ENCODE data around the gene ADPRHL1.

ADPRHL1 gene

GRCh38 chr13:113452942-113453901 is at the start of gene ADPRHL1:
Gene ADPRHL1 (minus strand): TSS chr13:113453488. CDS start chr13:113453437, 51 bp downstream.
- no peak for DNase-seq (ENCODE audit: low read depth)
- no peak within 1 kb of the TSS for H3K4me3 ChIP-seq (ENCODE audit: low read depth, low read length)
- in situ Hi-C loops (cut with HindIII; ENCODE audit: low sequenced_read_pairs) = no loop called here
- TF ChIP-seq, protein P1, sequence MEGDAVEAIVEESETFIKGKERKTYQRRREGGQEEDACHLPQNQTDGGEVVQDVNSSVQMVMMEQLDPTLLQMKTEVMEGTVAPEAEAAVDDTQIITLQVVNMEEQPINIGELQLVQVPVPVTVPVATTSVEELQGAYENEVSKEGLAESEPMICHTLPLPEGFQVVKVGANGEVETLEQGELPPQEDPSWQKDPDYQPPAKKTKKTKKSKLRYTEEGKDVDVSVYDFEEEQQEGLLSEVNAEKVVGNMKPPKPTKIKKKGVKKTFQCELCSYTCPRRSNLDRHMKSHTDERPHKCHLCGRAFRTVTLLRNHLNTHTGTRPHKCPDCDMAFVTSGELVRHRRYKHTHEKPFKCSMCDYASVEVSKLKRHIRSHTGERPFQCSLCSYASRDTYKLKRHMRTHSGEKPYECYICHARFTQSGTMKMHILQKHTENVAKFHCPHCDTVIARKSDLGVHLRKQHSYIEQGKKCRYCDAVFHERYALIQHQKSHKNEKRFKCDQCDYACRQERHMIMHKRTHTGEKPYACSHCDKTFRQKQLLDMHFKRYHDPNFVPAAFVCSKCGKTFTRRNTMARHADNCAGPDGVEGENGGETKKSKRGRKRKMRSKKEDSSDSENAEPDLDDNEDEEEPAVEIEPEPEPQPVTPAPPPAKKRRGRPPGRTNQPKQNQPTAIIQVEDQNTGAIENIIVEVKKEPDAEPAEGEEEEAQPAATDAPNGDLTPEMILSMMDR (IDR thresholded peaks at IDR 0.05; ENCODE audit: low read depth, low read length, missing control alignments) = no peak

GRCh38 chr13:113502686-113503085 is 49.4 kb upstream of the ADPRHL1 start:
- no peak for DNase-seq (ENCODE audit: low read depth)
- TF ChIP-seq, protein P1 (IDR thresholded peaks at IDR 0.05; ENCODE audit: low read depth, low read length, missing control alignments) = no peak
- H3K4me3 ChIP-seq (ENCODE audit: low read depth, low read length) = no peak overlapping the region
- in situ Hi-C loops (cut with HindIII; ENCODE audit: low sequenced_read_pairs) = no loop called here

GRCh38 chr13:113500530-113501265 is 47.4 kb upstream of the ADPRHL1 start:
- TF ChIP-seq, protein P1 (IDR thresholded peaks at IDR 0.05; ENCODE audit: low read depth, low read length, missing control alignments) = no peak
- no peak for DNase-seq (ENCODE audit: low read depth)
- in situ Hi-C loops (cut with HindIII; ENCODE audit: low sequenced_read_pairs) = no loop called here
- H3K4me3 ChIP-seq (ENCODE audit: low read depth, low read length) = no peak overlapping the region

DNA sequence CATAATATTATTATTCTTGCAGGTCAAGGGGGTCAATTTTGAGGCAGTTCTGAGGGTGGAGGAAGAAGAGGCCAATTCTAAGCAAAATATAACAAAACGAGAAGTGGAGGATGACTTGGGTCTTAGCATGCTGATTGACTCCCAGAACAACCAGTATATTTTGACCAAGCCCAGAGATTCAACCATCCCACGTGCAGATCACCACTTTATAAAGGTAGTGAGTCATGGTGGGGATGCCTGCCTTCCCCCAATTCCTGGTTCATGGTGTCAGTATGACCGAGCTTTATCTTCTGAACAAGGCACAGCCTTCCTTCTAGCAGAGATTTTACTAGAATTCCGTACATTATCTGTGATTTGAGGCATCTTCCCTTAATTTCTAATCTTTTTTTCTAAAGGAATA is 46.6 kb upstream of the ADPRHL1 start:
- no peak overlapping the region for H3K4me3 ChIP-seq (ENCODE audit: low read depth, low read length)
- TF ChIP-seq, protein P1 (IDR thresholded peaks at IDR 0.05; ENCODE audit: low read depth, low read length, missing control alignments) = no peak
- no peak for DNase-seq (ENCODE audit: low read depth)
- in situ Hi-C loops (cut with HindIII; ENCODE audit: low sequenced_read_pairs) = no loop called here

- no peak for DNase-seq (ENCODE audit: low read depth)
- TF ChIP-seq, protein P1 (IDR thresholded peaks at IDR 0.05; ENCODE audit: low read depth, low read length, missing control alignments) = no peak
- in situ Hi-C loops (cut with HindIII; ENCODE audit: low sequenced_read_pairs) = no loop called here
- no peak overlapping the region for H3K4me3 ChIP-seq (ENCODE audit: low read depth, low read length)
Observed at GRCh38 chr13:113498905-113499304, 45.6 kb upstream of the ADPRHL1 start.

- no peak for DNase-seq (ENCODE audit: low read depth)
- H3K4me3 ChIP-seq (ENCODE audit: low read depth, low read length) = no peak overlapping the region
- TF ChIP-seq, protein P1 (IDR thresholded peaks at IDR 0.05; ENCODE audit: low read depth, low read length, missing control alignments) = no peak
- in situ Hi-C loops (cut with HindIII; ENCODE audit: low sequenced_read_pairs) = no loop called here
Observed at GRCh38 chr13:113497217-113497616, 43.9 kb upstream of the ADPRHL1 start.

Measured in astrocyte of the cerebellum (primary cell).